Lower leg skin (tissue), 3 donors: ENCODE data around the gene DFFB.

ENCODE experiments used
- CTCF ChIP-seq, 3 donors: fragments of 450-650 bp; IDR thresholded peaks; one replicate each; pipeline ENCODE4 v1.5.1; 2016; ENCODE audit warnings: antibody characterized with exemption in 3 of 3, mild to moderate bottlenecking in 3 of 3, moderate library complexity in 2 of 3
- POLR2A ChIP-seq, 2 donors: fragments of 450-650 bp; IDR thresholded peaks; one replicate each; pipeline ENCODE4 v1.6.1; 2016 to 2017; ENCODE audit warnings: antibody characterized with exemption in 2 of 2, mild to moderate bottlenecking in 1 of 2, moderate library complexity in 1 of 2

GRCh38 chr1:3820316-3820715 lies 37.0 kb upstream of the DFFB start:
- TF ChIP-seq CTCF (IDR thresholded peaks at IDR 0.05) (no peak), POLR2A (IDR thresholded peaks at IDR 0.05) (no peak)
